HL-60 (cell line): ENCODE data around the gene LRRIQ3.

Experiments
- DNase-seq, 2 experiments: peaks; one replicate each; pipeline ENCODE4 v3.0.0-alpha.2; 2010 to 2020; ENCODE audit warnings: low read depth in 1 of 2, low spot score in 1 of 2
- H3K27ac ChIP-seq: fragments of 250-450 bp; sonication (Bioruptor Pico); replicated peaks from 2 replicates; pipeline ENCODE4 v1.5.1; 2020; ENCODE audit warnings: mild to moderate bottlenecking, moderate library complexity
- H3K27me3 ChIP-seq: fragments of 250-450 bp; sonication (Bioruptor Pico); 2 replicates; pipeline ENCODE4 v1.5.1; 2021; ENCODE audit warnings: mild to moderate bottlenecking, moderate library complexity; ENCODE audit not compliant: insufficient read depth, poor library complexity, severe bottlenecking
- H3K4me3 ChIP-seq: replicated peaks from 2 replicates; pipeline ENCODE4 v1.5.1; 2011; ENCODE audit warnings: mild to moderate bottlenecking, control low read depth, low read length; ENCODE audit not compliant: insufficient read depth
- CTCF ChIP-seq: IDR thresholded peaks from one replicate; pipeline ENCODE4 v1.5.1; 2011; ENCODE audit warnings: low read length, control low read depth, inconsistent platforms; ENCODE audit not compliant: insufficient read depth
- GABPA ChIP-seq: IDR thresholded peaks from 2 replicates; pipeline ENCODE4 v1.6.1; 2012; ENCODE audit warnings: low read depth
- POLR2AphosphoS5 ChIP-seq: IDR thresholded peaks from 2 replicates; pipeline ENCODE4 v1.6.1; 2012; ENCODE audit warnings: low read depth
- REST ChIP-seq: IDR thresholded peaks from 2 replicates; pipeline ENCODE4 v1.6.1; 2012; ENCODE audit warnings: low read depth; ENCODE audit not compliant: insufficient replicate concordance
- SPI1 ChIP-seq: IDR thresholded peaks from 2 replicates; pipeline ENCODE4 v1.6.1; 2012; ENCODE audit warnings: low read depth, mild to moderate bottlenecking, borderline replicate concordance

Gene LRRIQ3

GRCh38 chr1:74237787-74238186, 39.8 kb upstream of the LRRIQ3 start:
- TF ChIP-seq REST, result no peak
- no peak for TF ChIP-seq SPI1
- TF ChIP-seq CTCF, result no peak
- no peak for TF ChIP-seq POLR2AphosphoS5
- no peak for TF ChIP-seq GABPA
- Histone ChIP-seq H3K27me3 (no peaks in the 10 kb centered on the region), H3K27ac (no peak overlapping the region), H3K4me3 (no peak overlapping the region)
- DNase-seq, result no peak

- H3K27ac ChIP-seq, result no peak overlapping the region
- no peaks in the 10 kb centered on the region for H3K27me3 ChIP-seq
- DNase-seq, result no peak
- no peak overlapping the region for H3K4me3 ChIP-seq
- TF ChIP-seq CTCF (no peak), POLR2AphosphoS5 (no peak), REST (no peak), SPI1 (no peak), GABPA (no peak)
These were observed 39.1 kb upstream of the LRRIQ3 start for GRCh38 chr1:74237035-74237434.

- no peak overlapping the region for H3K27ac ChIP-seq
- no peaks in the 10 kb centered on the region for H3K27me3 ChIP-seq
- no peak overlapping the region for H3K4me3 ChIP-seq
- no peak for DNase-seq
- no peak for TF ChIP-seq SPI1
- no peak for TF ChIP-seq REST
- TF ChIP-seq POLR2AphosphoS5, result no peak
- no peak for TF ChIP-seq GABPA
- TF ChIP-seq CTCF, result no peak
These were observed 38.5 kb upstream of the LRRIQ3 start for GRCh38 chr1:74236440-74236839.
